SK-N-DZ (cell line): ENCODE data around the gene TTC7B.

Source experiments
- DNase-seq: peaks from one replicate; pipeline ENCODE4 v3.0.0-alpha.2; 2015; ENCODE audit warnings: low spot score

TTC7B gene

GRCh38 chr14:90620568-90621077 is 195.6 kb downstream of the TTC7B start:
- DNase-seq: no peak

- DNase-seq: no peak
Measured at GRCh38 chr14:90619911-90620310, 196.3 kb downstream of the TTC7B start.

- no peak for DNase-seq
Measured at GRCh38 chr14:90617961-90618360, 198.3 kb downstream of the TTC7B start.

GRCh38 chr14:90616881-90617280 is 199.3 kb downstream of the TTC7B start:
- no peak for DNase-seq

GRCh38 chr14:90616313-90616712 is 199.9 kb downstream of the TTC7B start:
- DNase-seq: no peak

- DNase-seq: no peak
Measured at GRCh38 chr14:90615517-90616060, 200.6 kb downstream of the TTC7B start.

- DNase-seq: no peak
Measured at GRCh38 chr14:90614696-90615516, 201.3 kb downstream of the TTC7B start.

- DNase-seq: no peak
Measured at GRCh38 chr14:90613997-90614396, 202.2 kb downstream of the TTC7B start.

GRCh38 chr14:90613453-90613852 is 202.8 kb downstream of the TTC7B start:
- DNase-seq: no peak

- no peak for DNase-seq
Measured at GRCh38 chr14:90612801-90613200, 203.4 kb downstream of the TTC7B start.

- no peak for DNase-seq
Measured at GRCh38 chr14:90611936-90612335, 204.3 kb downstream of the TTC7B start.

- no peak for DNase-seq
Measured at GRCh38 chr14:90611501-90611900, 204.7 kb downstream of the TTC7B start.

GRCh38 chr14:90610346-90611040 is 205.7 kb downstream of the TTC7B start:
- DNase-seq: no peak

GRCh38 chr14:90609376-90609775 is 206.9 kb downstream of the TTC7B start:
- no peak for DNase-seq

- no peak for DNase-seq
Measured at GRCh38 chr14:90608929-90609341, 207.3 kb downstream of the TTC7B start.

- DNase-seq: no peak
Measured at GRCh38 chr14:90608281-90608680, 207.9 kb downstream of the TTC7B start.

- DNase-seq: no peak
Measured at GRCh38 chr14:90607141-90607540, 209.1 kb downstream of the TTC7B start.

- DNase-seq: no peak
Measured at GRCh38 chr14:90606434-90606833, 209.8 kb downstream of the TTC7B start.

- no peak for DNase-seq
Measured at GRCh38 chr14:90605430-90605829, 210.8 kb downstream of the TTC7B start.

- no peak for DNase-seq
Measured at GRCh38 chr14:90604356-90604755, 211.9 kb downstream of the TTC7B start.

GRCh38 chr14:90603841-90604240 is 212.4 kb downstream of the TTC7B start:
- no peak for DNase-seq

GRCh38 chr14:90603336-90603735 is 212.9 kb downstream of the TTC7B start:
- DNase-seq: no peak
